Gastrocnemius medialis (tissue), 4 donors: Measurements from ENCODE around the gene UQCC5. TPM values are rescaled to one million over a fixed set of nuclear protein-coding genes. Genes with fewer than 3 reads are reported as not detected.

ENCODE experiments used
- ATAC-seq, 2 donors: fragments of 150-250 bp; one replicate each; pipeline ENCODE4 v1.9.1; 2016
- DNase-seq, 2 donors: peaks; one replicate each; pipeline ENCODE4 v3.0.0-alpha.2; 2019
- H3K27ac ChIP-seq, 4 donors: fragments of 200-600 bp; sonication (generic); 1 replicate in 1 of 4; 2 replicates in 3 of 4; pipeline ENCODE4 v1.5.1; 2016 to 2018; ENCODE audit warnings: mild to moderate bottlenecking in 2 of 4, moderate library complexity in 1 of 4
- H3K27me3 ChIP-seq, 3 donors: fragments of 200-600 bp; sonication (generic) in 2 of 3; 1 replicate in 1 of 3; 2 replicates in 2 of 3; pipeline versions ENCODE4 v1.5.1 to v1.6.0; 2016 to 2019; ENCODE audit warnings: mild to moderate bottlenecking in 1 of 3, moderate library complexity in 1 of 3
- H3K36me3 ChIP-seq, 2 donors: fragments of 200-600 bp; sonication (generic) in 1 of 2; one replicate each; pipeline ENCODE4 v1.5.1; 2017 to 2018
- H3K4me1 ChIP-seq, 2 donors: fragments of 200-600 bp; sonication (generic) in 1 of 2; one replicate each; pipeline ENCODE4 v1.5.1; 2016 to 2017; ENCODE audit warnings: mild to moderate bottlenecking in 2 of 2
- H3K4me3 ChIP-seq, 4 donors: fragments of 200-600 bp; sonication (generic) in 3 of 4; 1 replicate in 1 of 4; 2 replicates in 3 of 4; pipeline ENCODE4 v1.5.1; 2016 to 2019; ENCODE audit warnings: mild to moderate bottlenecking in 2 of 4
- H3K9me3 ChIP-seq, 3 donors: fragments of 200-600 bp; sonication (generic) in 2 of 3; 1 replicate in 1 of 3; 2 replicates in 2 of 3; pipeline ENCODE4 v1.5.1; 2016 to 2019
- POLR2A ChIP-seq, 2 donors: fragments of 450-650 bp; IDR thresholded peaks; one replicate each; pipeline ENCODE4 v1.6.1; 2017; ENCODE audit warnings: antibody characterized with exemption in 2 of 2, mild to moderate bottlenecking in 2 of 2, moderate library complexity in 2 of 2
- in situ Hi-C, 4 donors: fragments of 200-750 bp; cut with MboI; loops; one replicate each; pipeline versions ENCODE4 v1.15.0 to v1.8.0; 2017; ENCODE audit warnings: low sequenced_read_pairs in 4 of 4
- intact Hi-C: fragments of 100-400 bp; cut with DNase I; formaldehyde crosslinking; loops from one replicate; pipeline ENCODE4 v1.15.1; 2023; ENCODE audit warnings: low total_unique reads
- total RNA-seq, 4 donors: library from RNA; depleted of rRNA; stranded (reverse); fragments of >200 nt; gene quantifications; one replicate each; pipeline versions ENCODE4 v1.1.0 to v1.2.3, GENCODE V29; 2016
- TF ChIP-seq, protein P1 (sequence below), 5 experiments: fragments of 450-650 bp in 3 of 5; fragments of 200-600 bp in 2 of 5; sonication (generic) in 2 of 5; IDR thresholded peaks in 4 of 5; conservative IDR thresholded peaks in 1 of 5; 1 replicate in 4 of 5; 2 replicates in 1 of 5; pipeline ENCODE4 v1.5.1; 2016 to 2019; ENCODE audit warnings: antibody characterized with exemption in 5 of 5, mild to moderate bottlenecking in 3 of 5, moderate library complexity in 3 of 5

Gene UQCC5
- total RNA-seq, 4 donors from 2014 or later = 0.31 to 26.1 (median 0.87) TPM

DNA sequence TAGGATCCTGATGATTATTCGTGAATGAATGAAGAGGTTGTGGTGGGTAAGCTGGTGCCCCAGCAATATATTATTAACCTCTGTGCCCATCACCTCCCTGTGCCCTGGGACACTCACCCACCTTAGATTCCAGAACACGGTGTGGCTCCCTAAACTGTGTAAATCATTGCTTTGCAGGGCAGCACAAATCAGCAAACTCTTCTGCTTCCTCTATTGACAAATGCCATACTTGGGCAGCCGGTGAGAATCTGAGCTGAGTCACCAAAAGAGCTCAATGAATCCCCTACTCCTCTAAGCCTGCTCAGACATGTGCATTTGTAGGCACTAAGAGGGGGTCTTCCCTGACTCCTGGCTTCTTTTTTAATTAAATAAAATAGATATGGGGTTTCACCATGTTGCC, 15.7 kb downstream of the UQCC5 start:
- ATAC-seq (no peak), DNase-seq (no peak)
- H3K27ac ChIP-seq = no peak overlapping the region
- H3K27me3 ChIP-seq = no peaks in the 10 kb centered on the region
- intact Hi-C loops = no loop called here
- TF ChIP-seq, protein P1, sequence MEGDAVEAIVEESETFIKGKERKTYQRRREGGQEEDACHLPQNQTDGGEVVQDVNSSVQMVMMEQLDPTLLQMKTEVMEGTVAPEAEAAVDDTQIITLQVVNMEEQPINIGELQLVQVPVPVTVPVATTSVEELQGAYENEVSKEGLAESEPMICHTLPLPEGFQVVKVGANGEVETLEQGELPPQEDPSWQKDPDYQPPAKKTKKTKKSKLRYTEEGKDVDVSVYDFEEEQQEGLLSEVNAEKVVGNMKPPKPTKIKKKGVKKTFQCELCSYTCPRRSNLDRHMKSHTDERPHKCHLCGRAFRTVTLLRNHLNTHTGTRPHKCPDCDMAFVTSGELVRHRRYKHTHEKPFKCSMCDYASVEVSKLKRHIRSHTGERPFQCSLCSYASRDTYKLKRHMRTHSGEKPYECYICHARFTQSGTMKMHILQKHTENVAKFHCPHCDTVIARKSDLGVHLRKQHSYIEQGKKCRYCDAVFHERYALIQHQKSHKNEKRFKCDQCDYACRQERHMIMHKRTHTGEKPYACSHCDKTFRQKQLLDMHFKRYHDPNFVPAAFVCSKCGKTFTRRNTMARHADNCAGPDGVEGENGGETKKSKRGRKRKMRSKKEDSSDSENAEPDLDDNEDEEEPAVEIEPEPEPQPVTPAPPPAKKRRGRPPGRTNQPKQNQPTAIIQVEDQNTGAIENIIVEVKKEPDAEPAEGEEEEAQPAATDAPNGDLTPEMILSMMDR (IDR thresholded peaks at IDR 0.05 in 4 of 5, conservative IDR thresholded peaks at IDR 0.05 in 1 of 5) = no peak
- TF ChIP-seq POLR2A (IDR thresholded peaks at IDR 0.05) = no peak
- no peaks in the 10 kb centered on the region for H3K9me3 ChIP-seq
- H3K4me3 ChIP-seq = no peak overlapping the region
- peaks cover 0 to 49% of the 10 kb centered on the region in 2 donors for H3K36me3 ChIP-seq
- in situ Hi-C loops = no loop called here
- H3K4me1 ChIP-seq = peaks cover 0 to 10% of the 10 kb centered on the region in 2 donors

DNA sequence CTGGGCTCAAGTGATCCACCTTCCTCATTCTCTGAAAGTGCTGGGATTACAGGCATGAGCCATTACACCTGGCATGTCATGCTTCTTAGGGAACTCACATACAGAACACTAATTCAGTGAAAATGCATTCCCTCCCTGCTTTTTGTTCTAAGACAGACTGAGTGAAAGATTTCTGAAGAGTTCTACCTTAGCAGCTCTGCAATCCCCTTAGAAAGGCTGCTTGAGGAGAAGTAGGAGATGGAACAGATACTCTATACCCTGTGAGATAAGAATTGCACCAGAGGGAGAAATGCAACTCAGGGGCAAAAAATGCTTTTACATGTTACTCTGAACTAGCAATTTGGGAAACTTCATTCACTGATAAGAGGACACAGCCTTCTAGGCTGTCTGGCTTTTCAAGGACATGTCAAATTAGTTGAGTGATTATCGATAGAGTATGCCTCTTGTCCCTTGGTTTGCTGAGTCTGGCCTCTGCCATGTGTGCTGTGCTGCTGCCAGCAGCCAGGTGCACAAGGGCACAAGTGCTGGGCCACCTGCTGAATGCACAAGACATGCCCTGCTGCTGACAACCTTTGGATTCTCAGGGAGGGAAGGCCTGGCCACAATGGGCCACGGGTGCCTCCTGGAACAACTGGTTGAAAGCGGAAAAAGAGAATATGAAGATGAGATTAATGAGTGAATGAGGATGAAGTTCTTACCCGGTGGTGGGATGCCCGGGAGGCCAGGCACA, 17.8 kb downstream of the UQCC5 start:
- TF ChIP-seq, protein P1 (IDR thresholded peaks at IDR 0.05 in 4 of 5, conservative IDR thresholded peaks at IDR 0.05 in 1 of 5) = no peak
- TF ChIP-seq POLR2A (IDR thresholded peaks at IDR 0.05) = no peak
- intact Hi-C loops = no loop called here
- DNase-seq (no peak), ATAC-seq (no peak)
- Histone ChIP-seq H3K27me3 (no peaks in the 10 kb centered on the region), H3K9me3 (no peaks in the 10 kb centered on the region), H3K36me3 (peaks cover 0 to 46% of the 10 kb centered on the region in 2 donors), H3K4me3 (no peak overlapping the region), H3K27ac (no peak overlapping the region), H3K4me1 (peaks cover 0 to 10% of the 10 kb centered on the region in 2 donors)
- in situ Hi-C loops = no loop called here

DNA sequence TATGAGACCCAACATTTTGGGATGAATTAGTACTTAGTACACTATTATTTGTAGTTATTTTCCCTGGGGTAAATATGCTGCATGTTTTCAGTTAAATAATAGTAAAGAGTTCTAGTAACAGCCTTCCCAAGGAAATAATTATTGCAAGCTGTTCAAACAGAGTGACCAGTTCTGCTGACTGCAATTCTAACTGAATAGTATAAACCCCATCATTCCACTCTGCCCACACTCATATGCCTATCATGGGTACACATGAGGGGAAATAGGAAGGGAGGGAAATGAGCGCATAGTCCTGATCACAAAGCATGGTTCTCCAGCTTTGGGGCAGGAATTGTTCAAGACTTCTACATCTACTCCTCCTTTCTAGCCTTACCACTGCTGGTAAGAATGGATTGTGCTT, 18.7 kb downstream of the UQCC5 start:
- peaks cover 0 to 10% of the 10 kb centered on the region in 2 donors for H3K4me1 ChIP-seq
- in situ Hi-C loops (no loop called here), intact Hi-C loops (no loop called here)
- H3K27ac ChIP-seq = no peak overlapping the region
- no peaks in the 10 kb centered on the region for H3K27me3 ChIP-seq
- DNase-seq (no peak), ATAC-seq (no peak)
- H3K9me3 ChIP-seq = no peaks in the 10 kb centered on the region
- TF ChIP-seq, protein P1 (IDR thresholded peaks at IDR 0.05 in 4 of 5, conservative IDR thresholded peaks at IDR 0.05 in 1 of 5) = no peak
- no peak for TF ChIP-seq POLR2A (IDR thresholded peaks at IDR 0.05)
- peaks cover 0 to 48% of the 10 kb centered on the region in 2 donors for H3K36me3 ChIP-seq
- no peak overlapping the region for H3K4me3 ChIP-seq

DNA sequence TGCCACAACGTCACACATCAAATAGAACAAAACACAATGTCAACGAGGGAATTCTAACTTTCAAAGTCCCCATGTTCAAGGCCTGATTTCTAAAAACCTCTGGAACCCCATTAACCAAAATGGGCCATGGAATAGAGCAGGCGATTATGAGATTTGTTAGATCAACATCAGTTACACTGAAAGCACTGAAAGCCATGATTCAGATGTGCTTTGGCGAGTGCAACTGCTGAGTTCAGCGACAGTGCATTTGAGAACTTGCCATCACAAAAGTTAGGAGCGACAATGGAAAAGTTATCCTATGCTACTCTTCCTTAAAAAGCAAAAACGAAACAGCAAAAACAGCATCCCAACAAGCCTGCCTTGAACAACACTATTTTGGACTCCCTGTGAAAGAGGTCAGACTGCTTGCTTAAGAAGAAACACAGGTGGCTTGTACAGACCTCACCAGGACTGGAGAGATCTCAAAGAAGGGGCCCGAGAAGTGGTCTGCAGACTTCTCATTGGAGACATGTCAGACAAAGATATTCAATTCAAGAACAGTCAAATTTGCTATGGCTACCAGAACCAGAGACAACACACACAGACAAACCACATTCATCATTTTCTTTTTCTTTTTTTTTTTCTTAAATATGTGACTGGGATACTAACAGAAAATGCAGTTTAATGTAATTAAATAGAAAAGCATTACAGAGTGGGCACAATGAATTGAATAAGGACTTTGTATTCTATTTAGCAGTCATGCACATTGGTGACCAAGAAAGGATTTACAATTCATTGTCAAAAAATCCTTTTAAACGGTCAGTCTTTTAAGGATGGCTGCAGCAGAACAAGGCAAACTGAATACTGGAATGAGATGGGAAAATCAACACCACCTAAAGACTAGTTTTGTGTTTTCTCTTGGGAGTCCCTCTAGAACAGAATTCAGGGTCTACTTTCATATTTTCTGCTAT, 20.9 kb downstream of the UQCC5 start:
- TF ChIP-seq, protein P1 (IDR thresholded peaks at IDR 0.05 in 4 of 5, conservative IDR thresholded peaks at IDR 0.05 in 1 of 5) = no peak
- TF ChIP-seq POLR2A (IDR thresholded peaks at IDR 0.05) = no peak
- no peak for DNase-seq
- no peak overlapping the region for H3K27ac ChIP-seq
- H3K9me3 ChIP-seq = no peaks in the 10 kb centered on the region
- H3K27me3 ChIP-seq = no peaks in the 10 kb centered on the region
- H3K4me1 ChIP-seq = peaks cover 0 to 6% of the 10 kb centered on the region in 2 donors
- in situ Hi-C loops = no loop called here
- ATAC-seq = no peak
- no peak overlapping the region for H3K4me3 ChIP-seq
- H3K36me3 ChIP-seq = peaks cover 0 to 64% of the 10 kb centered on the region in 2 donors
- intact Hi-C loops = no loop called here
